Stimulated activated CD8-positive, alpha-beta memory T cell treated with anti-CD3 and anti-CD28 coated beads, Interleukin-2, amount 100 ng/mL, for 48 hours (primary cell): Measurements from ENCODE around the gene KCNAB1.
"Not testable (repeated sequence)": the region's sequence is repeated elsewhere in the genome, so short reads cannot be mapped to it uniquely, and the experiment has no call there.

Experiments
- DNase-seq, 2 donors: peaks; one replicate each; pipeline ENCODE4 v3.0.0-alpha.2; 2020; ENCODE audit warnings: low read depth in 2 of 2

The KCNAB1 gene

DNA sequence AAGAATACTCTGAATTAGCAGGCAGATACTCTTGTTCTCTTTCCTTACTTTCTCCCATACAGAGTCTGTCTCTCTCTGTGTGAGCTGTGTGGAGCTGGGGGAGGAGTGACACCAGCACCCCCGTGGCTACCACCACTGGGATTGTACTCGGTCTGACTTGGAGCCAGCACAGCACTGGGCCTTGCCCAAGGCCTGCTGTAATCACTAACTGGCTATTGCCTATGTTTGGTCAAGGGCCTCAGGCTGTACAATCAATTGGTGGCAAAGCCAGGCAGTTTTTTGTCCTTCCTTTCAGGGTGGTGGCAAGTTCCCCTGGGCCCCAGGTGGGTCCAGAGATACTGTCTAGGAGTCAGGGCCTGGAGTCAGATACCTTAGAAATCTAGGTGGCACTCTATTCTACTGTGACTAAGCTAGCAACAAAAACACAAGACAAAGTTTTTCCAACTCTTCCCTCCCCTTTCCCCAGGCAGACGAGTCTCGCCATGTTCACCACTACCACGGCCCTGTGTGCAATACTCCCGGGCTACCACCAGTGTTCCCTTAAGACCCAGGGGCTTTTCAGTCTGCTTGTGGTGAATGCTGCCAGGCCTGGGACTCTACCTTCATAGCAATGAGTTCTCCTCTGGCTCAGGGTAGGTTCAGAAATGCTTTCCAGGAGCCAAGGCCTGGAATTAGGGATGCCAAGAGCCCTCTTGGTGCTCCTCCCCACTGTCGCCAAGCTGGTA, 151.8 kb downstream of the KCNAB1 start:
- no peak for DNase-seq

DNA sequence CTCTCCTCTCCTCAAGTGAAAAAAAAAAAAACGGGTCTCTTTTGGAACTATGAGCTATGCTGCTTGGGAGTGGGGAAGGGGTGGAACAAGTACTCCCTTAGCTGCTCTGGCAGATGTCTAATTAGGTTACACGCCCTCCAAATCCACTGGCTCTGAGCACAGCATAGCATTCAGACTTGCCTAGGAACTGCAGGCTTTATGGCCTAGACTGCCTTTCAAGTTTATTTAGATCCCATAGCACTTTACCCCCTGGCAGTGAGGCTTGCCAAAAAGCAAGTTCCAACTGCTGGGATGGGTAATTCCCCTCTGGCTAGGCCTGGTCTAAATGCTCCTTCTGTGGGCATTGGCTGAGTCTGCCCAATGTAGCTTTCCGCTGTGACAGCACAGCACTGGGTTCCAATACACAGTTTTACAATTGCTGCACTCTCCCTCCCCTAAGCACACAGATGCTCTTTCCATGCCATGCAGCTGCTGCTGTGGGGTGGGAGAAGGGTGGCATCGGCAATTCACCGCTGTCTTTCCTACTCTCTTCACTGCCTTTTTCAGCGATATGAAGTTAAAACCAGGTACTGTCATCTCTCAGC, 152.8 kb downstream of the KCNAB1 start:
- DNase-seq, result no peak

DNA sequence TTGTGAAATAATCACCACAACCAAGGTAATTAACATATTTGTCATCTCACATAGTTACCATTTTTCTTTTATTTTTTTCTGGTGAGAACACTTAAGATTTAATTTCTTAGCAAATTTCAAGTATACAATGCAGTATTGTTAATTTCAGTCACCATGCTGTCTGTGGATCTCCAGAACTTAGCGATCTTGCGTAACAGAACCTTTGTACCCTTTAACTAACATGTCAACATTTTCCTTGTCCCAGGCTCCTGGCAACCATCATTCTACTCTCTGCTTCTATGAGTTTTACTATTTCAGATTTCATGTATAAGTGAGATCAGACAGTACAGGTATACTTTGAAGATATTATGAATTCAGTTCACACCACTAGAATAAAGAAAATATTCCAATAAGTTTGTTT, 154.4 kb downstream of the KCNAB1 start:
- DNase-seq, result no peak

DNA sequence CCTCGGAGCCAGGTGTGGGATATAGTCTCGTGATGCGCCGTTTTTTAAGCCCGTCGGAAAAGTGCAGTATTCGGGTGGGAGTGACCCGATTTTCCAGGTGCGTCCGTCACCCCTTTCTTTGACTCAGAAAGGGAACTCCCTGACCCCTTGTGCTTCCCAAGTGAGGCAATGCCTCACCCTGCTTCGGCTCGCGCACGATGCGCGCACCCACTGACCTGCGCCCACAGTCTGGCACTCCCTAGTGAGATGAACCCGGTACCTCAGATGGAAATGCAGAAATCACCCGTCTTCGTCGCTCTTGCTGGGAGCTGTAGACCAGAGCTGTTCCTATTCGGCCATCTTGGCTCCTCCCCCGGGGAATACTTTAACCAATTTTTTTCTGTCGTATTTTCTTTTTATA, 164.3 kb downstream of the KCNAB1 start:
- DNase-seq, result not testable (repeated sequence)

DNA sequence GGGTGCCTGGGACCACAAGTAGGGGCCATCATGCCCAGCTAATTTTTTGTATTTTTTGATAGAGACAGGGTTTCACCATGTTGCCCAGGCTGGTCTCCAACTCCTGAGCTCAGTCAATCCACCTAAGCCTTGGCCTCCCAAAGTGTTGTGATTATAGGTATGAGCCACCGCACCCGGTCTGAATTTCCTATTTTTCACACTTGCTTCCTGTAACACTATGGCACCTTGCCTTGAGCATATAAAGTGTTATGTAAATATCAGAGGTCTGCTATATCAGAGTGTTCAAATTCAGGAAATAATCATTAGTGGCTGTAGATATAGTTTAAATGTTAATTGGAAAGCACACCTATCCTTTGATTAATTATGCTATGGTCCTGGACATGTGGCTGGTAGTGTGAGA, 165.2 kb downstream of the KCNAB1 start:
- no peak for DNase-seq

DNA sequence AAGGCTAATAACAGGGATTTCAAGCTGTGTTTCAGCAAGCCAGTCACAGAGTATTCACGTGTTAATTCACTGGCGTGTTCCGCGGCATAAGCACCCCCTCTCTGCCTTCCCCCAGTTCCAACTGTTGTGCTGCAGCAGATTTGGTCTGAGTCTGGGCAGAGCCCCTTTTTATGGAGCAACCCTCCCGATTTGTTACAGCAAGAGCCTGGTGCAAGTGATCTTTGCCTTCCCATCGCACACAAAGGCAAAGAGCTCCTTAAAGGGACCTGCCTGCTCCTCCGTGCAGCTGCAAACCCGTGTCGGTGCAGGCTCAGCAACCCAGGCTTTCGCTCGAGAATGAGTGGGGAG, 170.5 kb downstream of the KCNAB1 start:
- no peak for DNase-seq

DNA sequence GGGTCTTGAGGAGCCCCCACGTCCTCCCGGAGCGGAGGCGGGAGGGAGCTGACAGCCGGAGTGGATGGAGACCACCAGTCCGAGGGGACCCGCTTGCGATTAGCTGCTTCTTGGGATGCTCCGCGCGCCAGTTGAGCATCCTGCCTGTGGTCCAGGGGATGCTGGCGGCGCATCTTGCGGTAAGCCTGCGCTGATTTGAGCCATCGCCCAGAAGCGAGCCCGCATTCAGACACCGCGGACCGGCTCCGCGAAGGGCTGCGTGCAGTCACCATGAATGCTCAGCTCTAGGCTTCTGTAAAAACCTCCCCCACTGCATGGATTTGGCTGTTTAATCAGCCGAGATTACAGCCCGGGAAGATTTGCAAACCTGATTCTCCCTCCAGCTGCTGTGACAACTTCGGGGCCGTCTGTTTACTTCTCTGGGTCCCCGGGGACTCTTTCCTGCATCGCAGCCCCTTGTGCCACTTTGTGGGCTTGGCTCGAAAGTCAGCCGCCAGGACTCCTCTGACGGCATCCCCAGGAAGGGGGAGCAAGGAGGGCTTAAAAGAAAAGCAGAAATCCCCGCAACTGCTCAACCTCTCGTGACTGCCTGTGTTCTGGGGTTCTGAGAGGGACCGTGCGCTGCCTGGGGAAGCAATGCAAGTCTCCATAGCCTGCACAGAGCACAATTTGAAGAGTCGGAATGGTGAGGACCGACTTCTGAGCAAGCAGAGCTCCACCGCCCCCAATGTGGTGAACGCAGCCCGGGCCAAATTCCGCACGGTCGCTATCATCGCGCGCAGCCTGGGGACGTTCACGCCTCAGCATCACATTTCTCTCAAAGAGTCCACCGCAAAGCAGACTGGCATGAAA, 171.1 kb downstream of the KCNAB1 start:
- DNase-seq, result no peak

DNA sequence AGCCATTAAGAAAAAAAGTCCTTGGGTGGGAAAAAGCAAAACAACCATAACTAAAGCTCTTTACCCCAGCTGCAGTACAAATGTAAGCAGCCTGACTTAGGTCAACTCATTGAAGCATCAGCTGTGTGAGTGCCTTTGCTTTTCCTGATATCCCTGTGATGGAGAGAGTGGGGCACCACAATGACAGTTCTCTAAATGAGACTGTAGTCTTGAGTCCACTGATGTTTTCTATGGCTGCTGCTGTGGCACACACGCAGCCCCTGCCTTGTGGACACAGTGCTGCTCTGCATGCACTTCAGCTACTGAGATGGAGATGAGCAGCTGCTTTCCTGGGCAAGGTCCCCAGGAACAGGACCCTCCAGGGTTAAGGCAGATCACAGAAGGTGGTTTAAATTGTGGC, 173.2 kb downstream of the KCNAB1 start:
- no peak for DNase-seq

DNA sequence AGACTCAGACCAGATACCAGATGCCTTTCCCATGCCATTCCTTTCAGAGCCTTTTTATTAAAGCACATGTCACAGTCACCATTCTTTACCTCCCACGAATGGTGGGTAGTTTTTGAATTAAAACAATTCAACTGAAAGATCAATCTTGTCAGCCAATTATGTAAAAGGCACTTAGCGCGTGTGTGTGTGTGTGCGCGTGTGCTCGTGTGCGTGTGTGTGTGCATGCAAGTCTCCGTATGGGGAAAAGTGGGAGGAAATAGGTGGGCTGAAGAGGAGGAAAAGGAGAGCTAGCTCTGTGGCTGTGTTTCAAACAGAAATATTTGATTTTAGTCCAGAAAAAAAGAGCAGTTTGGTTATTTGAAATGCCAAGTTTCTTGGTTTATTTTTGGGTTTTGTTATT, 177.2 kb downstream of the KCNAB1 start:
- DNase-seq, result no peak

DNA sequence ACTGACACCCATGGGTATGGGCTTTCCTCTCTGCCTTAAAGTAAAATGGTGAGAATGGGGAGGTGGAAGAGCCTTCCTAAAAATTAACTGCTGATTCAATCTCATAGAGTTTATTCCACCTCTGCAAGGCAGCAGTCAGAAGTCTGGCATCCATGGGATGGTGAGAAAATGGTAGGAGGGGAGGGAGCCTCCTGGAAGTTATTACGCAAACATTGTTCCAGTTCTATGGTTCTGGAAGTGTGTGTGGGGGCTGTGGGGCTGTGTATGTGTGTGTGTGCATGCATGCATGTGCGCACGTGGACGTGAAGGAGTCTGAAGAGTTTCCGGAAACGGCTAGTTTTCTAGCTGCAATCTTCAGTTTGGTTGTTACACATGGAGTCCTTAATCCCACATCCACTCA, 177.6 kb downstream of the KCNAB1 start:
- no peak for DNase-seq

DNA sequence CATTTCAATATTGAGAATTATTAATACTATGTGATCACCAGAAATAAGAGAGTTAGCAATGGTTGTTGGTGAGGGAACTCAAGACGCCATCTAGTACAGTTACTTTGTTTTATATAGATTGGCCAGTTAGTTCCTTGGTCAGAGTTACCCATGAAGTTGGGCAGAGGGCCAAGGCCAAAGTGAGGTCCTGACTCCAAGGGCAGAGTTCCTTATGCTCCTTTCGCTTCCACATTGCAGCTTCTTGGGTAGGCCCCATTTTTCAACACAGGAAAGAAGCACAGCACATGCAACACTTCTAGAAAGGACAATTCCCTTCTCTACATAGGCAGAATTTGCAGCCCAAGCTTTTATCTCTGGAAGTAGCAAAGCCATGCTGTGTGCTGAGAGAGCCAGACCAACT, 178.6 kb downstream of the KCNAB1 start:
- DNase-seq, result no peak

DNA sequence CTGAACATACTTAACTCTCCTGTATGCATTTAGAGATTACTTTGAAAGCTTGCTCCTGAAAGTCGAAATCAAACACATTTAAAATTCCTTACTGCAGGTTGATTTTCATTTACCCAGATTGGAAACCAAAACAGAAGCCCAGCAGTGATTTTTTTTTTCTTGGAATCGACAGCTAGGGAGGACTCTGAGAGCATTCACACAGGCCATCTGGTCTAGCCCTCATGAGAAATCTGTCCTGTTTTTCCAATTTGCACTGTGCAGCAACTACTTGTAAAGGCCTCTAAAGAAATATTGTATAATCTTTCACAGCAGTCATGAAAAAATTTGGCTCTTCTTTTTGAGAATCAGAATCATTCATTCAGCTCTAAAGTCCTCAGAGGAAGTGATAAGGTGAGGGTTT, 179.2 kb downstream of the KCNAB1 start:
- no peak for DNase-seq

DNA sequence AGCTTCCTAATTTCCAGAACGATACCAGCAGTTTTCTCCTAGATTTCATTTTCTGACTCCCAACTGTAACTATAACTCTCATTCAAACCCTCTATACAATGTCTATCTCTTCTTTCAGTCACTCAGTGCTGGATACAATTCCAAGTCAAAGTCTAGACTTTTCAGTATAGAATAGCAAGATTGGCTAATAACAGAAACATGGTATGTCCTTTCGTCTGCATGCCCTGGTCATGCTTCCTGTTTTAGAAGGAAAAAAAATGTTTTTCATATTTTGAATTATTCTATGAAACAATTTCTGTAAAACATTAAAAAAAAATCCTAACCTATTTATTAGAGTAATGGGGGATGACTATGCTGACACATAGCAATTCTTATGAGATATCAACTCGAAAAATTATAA, 180.0 kb downstream of the KCNAB1 start:
- DNase-seq, result no peak

DNA sequence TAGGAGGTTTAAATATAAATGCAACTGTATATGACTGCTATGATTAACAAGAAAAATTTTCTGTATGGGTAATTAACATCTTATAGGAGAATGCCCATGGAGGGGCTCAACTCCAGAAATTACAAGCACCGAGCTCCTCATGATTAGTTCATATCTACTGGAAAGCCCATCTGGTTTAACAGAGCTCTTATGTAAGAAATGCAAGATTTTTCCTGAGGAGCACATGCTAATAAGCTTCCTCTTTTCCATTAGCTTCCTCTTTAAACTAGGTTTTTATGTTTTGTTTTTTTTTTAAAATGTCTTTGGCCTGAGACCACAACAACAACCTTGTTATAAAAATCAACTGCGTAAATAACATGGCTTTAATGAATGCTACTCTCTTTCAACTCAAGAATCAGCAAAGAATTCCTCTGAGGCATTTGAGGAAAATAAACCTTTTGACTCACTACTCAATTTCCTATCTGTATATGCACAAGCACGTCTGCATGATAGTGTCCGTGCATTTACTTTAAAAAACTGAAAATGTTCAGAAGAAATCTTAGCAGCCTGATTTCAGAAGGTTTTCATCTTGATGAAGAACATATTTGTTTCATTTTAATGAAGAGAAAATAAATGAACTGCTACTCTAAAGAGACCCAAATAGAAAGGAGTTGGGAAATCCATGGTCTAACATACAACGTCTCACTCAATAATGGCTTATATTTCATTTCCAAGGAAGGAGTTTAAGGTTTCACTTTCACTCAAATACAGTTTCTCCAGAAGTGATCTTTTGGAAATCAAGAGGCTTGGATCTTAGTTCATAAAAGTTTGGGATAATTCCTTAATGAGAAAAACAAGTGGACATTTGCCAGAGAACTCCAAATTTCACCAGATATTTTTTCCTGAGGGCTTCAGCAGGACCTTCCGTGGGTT, 180.8 kb downstream of the KCNAB1 start:
- DNase-seq, result no peak

DNA sequence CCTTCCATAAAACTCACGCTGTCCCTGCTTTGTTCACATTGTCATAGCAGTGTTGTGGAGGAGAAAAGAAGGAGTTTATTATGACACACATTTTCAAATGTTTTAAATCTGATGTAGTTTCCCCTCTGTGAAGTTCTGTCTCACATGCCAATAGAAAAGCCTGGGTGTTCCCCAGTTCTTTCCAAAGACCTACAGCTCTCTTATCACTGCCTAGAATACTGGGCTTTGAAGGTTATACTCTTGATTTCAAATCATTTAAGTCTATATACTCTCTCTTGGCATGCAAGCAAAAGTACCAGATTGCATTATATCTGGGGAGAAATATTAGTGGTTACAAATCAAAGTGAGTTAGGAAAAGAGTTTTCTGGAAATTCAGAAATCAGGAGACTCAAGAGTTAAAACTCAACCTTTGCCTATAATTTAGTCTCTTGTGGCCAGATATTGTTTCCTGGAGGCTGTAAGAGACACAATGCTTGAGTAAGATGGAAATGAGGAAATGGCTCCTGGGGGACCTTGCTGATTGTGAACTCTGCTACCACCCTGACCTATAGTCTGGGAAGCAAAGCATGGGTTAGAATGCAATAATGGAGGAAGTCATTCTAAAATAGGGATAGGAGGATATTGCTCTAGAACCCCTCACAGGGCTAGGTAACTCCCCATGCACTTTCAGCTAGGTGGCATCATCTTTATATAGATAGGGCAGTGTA, 182.8 kb downstream of the KCNAB1 start:
- no peak for DNase-seq

DNA sequence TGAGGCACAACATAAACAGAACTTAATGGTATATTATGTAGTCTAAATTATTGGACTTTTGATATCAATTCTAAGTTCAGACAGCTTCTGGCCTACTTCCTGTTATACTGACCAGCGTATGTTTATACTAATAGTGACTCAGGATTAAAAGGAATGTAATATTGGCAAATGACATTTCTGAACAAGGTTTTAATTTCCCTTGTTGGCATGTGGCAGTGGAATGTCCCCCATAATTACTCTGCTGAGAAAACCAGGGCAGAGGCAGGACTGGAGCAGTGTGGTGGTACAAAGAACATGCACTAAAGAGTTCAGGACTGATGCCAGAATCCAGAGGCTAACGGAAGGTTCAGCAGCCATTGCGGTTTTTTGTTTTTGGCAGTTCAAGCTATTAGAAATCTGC, 184.0 kb downstream of the KCNAB1 start:
- DNase-seq, result no peak

DNA sequence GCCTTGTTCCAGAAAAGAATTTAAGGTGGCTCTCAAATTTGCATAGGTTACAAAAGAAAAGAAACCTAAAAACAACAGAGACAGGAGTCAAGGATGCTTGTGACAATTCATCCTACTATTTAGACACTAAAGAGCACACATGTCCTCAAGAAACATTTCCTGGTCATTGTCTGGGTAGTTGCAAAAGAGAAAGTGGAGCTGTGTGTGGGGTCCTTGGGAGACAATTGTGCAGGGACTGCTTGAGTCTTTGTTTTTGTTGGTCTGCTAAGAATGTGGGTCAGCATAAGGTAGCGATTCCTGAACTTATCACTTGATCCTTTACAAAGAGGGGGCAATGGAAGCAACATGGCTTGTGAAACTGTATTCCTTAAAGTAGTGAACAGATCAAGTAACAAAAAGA, 185.3 kb downstream of the KCNAB1 start:
- DNase-seq, result no peak

DNA sequence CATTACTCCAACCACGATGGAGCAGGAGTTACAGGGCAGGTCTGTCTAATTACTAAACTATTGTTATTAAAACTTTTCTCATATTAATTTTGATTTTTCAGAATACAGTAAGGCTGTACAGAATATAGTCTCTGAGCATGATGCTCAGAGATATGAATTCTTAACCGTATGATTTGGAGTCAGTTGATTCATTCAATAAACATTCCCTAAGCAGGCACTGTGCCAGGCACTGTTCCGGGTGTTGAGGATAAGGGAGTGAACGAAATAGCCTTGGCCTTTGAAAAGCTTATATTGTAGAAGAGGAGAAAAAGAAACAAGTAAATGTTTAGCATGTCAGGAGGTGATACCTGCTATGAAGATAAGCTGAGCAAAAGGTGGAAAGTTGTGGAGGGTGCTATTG, 187.3 kb downstream of the KCNAB1 start:
- no peak for DNase-seq

DNA sequence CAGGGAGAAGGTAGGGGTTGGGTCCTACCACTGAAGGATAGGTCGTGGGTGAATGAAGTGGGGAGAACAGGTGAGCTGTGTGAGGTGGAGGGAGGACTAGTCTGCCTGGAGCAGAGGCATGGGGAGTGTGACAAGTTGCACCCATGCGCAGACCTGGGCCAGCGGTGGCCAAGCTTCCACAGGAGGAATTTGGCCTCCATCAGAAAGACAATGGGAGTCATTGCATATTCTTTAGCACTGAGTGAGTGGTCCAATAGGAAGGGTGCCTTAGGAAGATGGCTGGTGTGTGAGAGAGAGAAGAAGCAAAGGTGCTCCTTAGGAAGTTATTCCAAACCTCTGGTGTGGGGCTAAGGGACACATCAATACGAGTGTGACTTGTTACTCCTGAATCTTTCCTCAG, 191.1 kb downstream of the KCNAB1 start:
- DNase-seq, result no peak

DNA sequence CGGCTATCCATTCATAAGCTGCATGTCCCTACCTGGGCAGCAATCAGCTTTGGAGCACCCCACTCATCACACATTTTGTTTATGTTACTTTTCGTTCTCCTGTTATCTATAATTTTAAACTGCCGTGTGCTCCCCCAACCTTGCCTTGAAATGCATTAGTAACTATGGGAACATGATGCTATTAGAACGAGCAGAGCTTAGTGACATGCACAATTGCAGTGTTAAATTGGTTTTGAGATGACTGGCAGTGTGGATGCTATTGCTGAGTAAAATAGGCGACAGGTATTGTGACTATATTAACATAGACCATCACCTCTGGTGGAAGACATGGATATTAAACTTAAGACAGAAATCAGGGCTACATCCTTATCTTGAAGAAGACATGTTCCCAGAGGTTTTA, 191.6 kb downstream of the KCNAB1 start:
- no peak for DNase-seq

DNA sequence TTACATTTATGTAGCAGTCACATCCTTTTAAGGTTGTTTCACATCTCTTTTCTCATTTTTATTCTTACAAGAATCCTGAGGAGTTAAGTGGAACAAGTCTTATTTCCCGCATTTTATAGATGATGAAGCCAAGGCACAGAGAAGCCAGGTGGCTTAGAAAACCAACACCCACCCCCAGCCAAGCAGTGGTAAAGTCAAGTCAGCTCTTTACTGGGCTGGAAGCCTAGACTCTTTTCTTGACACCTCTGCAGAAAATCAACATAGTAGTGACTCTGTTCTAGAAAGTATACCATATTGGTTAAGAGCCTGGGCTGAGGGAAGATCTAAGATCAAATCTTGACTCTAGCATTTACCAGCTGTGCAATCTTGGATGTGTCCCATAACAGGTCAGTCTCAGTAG, 195.7 kb downstream of the KCNAB1 start:
- DNase-seq, result no peak
